Stimulated activated CD8-positive, alpha-beta memory T cell treated with anti-CD3 and anti-CD28 coated beads, Interleukin-7, amount 100 ng/mL, for 48 hours (primary cell): ENCODE results near the gene PAX5.
"Not testable (repeated sequence)": the region's sequence is repeated elsewhere in the genome, so short reads cannot be mapped to it uniquely, and the experiment has no call there.

ENCODE experiments used
- DNase-seq, 2 donors: peaks; one replicate each; pipeline ENCODE4 v3.0.0-alpha.2; 2020; ENCODE audit warnings: low read depth in 1 of 2; ENCODE audit errors: extremely low read depth in 1 of 2

The PAX5 gene

DNA sequence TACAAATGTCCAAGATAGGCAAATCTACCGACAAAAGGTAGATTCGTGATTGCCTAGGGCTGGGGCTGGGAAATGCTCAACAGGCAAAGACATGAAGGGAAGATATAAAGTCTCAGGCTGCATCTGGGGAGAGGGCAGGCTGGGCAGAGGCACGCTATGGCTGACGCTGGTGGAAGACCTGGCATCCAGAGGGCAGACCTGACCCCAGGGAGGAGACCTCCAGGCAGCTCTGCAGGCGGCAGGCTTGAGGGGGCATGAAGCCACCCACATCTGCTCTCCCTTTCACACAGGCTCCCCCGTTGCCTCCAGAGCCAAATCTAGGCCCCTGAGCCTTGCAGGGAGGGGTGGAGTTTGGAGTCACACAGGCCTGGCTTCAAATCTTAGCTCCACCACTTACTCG lies 145.5 kb downstream of the PAX5 start:
- no peak for DNase-seq

GRCh38 chr9:36884721-36885120 lies 149.3 kb downstream of the PAX5 start:
- DNase-seq = no peak

- no peak for DNase-seq
Measured at GRCh38 chr9:36882594-36882993, 151.5 kb downstream of the PAX5 start.

GRCh38 chr9:36881743-36882441 lies 152.2 kb downstream of the PAX5 start:
- DNase-seq = no peak

GRCh38 chr9:36881316-36881715 lies 152.8 kb downstream of the PAX5 start:
- DNase-seq = no peak

GRCh38 chr9:36880075-36880474 lies 154.0 kb downstream of the PAX5 start:
- DNase-seq = no peak

GRCh38 chr9:36878986-36879982 lies 154.8 kb downstream of the PAX5 start:
- peak in 1 of 2 donors; percentile 29 for DNase-seq

DNA sequence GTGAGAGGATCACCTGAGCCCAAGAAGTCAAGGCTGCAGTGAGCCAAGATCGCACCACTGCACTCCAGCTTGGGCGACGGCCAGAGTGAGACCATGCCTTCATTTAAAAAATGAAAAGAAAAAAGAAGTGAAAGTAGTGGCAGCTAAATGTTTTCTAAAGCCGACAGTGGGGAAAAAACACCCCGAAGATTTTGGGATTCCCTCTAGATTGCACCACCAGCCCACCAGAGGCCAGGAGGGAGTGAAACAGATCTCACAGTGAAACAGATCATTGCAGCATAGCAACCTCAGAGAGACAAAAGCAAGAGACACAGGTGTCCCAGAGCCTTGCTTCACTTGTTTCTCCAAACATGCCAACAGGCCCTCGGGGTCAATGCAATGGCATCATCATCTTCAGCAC lies 156.8 kb downstream of the PAX5 start:
- DNase-seq = no peak

DNA sequence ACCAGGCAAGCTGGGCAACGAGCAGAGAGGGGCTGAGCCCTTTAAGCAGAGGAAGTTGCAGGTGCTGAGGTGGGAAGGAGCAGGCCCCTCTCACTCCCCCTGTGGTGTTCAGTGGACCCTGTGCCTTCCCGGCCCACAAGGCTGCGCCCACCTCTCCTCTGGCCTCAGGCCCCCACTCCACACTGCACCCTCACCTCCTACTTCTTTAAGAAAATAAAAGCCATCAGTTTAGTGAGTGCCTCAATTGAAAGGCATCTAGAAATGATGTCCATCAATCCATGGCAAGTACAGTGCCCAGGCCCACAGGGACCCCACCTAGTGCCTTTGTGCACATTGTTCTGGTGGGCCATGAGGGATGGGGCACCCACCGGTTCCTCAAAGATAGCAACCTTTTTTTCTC lies 158.0 kb downstream of the PAX5 start:
- DNase-seq = no peak

GRCh38 chr9:36874921-36875320 lies 159.1 kb downstream of the PAX5 start:
- no peak for DNase-seq

DNA sequence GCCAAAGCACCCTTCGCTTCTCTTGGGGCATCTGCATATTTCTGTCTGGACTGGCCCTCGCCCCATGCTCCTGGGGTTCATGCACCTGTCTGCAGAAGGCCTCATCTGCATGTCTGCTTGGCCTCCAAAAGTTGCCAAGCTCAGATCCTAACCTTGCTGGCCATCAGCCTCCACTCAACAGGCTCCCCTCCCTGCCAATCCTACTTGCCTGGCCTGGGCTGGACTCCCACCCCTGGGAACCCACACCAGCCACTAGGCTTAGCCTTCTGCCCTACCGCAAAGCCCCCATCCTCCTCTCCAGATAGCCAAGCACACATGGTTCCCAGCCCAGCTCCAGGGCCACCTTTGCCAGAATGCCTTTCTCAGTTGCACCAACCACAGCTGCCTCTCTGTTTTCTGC lies 159.8 kb downstream of the PAX5 start:
- DNase-seq = no peak

GRCh38 chr9:36873247-36873875 lies 160.7 kb downstream of the PAX5 start:
- DNase-seq = peak; percentile 27 to 52

DNA sequence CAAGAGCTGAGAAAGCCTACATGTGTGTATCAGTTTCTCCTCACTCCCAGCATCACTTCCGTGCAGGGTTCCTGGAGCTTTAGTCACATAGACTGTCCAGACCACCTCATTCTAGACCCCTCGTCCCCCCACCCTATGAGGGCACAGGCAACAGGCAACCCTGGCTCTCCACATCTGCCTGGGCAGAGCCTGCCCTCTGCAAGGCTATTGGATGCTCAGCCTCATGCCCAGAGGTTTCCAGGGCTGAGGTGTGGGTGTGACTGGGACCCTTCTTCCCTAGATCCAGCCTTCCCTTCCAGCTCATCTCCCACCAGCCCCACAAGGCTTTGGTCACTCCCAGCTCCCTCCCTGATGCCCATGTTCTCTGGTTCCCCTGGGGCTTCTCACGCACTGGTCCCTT lies 161.4 kb downstream of the PAX5 start:
- DNase-seq = no peak

- no peak for DNase-seq
Measured at GRCh38 chr9:36871606-36872005, 162.5 kb downstream of the PAX5 start.

- no peak for DNase-seq
Measured at GRCh38 chr9:36870960-36871359, 163.1 kb downstream of the PAX5 start.

GRCh38 chr9:36869605-36870004 lies 164.5 kb downstream of the PAX5 start:
- DNase-seq = not testable (repeated sequence)

GRCh38 chr9:36868586-36869282 lies 165.3 kb downstream of the PAX5 start:
- DNase-seq = no peak

DNA sequence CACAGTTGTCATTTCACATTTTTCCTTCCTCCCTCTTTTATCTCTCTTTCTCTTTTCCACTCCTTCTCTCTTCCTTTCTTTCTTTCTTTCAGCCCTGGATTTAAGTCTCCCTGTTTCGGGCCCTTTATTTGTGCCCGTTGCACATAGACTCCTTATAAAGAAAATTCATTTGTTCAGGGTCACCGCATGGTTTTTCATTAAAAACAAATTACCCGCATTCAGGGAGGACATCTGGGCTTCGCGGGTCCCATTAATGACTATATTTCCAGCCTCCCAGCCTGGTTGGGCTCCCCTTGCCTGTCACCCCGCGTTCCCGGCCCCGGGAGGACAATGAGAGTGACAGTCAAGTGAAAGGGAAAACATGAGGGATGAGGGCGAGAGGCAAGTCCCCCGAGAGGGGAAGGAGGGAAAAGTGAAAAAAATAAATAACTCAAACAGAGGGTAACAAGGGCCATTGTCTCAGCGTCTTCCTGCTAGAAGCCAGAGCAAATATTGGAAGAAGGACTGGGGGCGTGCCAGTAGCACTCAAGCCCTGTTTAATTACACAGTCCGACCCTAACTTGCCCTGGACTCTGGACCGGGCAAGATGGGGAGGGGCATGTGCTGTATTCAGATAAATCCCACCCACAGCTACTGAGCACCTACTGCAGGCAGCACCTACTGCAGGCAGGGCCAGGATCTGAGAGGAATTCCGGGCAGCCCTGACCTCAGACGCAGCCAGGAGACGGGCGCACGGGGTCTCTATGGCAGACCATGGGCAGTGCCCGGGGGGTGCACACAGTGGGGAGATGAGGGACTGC lies 166.2 kb downstream of the PAX5 start:
- no peak for DNase-seq

DNA sequence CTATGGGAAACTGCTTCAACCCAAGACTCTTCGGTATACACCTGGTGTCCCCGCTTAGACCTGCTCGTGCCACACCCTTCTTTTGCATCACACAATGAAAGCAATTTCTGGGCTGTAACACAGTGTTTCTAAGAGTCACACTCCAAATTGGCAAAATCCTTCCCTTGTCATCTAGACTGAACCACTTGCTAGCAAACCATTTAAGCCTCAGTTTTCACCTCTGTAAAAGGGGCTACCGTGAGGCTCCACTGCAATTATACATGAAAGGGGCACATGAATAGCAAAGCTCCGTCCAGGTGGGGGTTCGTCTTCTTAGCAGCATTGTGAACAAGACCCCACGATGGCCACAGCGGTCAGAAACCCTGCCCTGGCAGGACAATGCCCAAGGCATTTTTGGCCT lies 166.8 kb downstream of the PAX5 start:
- no peak for DNase-seq

- no peak for DNase-seq
Measured at GRCh38 chr9:36866840-36867239, 167.2 kb downstream of the PAX5 start.
